PC-9 (cell line): Measurements from ENCODE around the gene PMM2. TPM values are rescaled to one million over a fixed set of nuclear protein-coding genes. Genes with fewer than 3 reads are reported as not detected.

Experiments used
- BruUV-seq: library from RNA; stranded (reverse); fragments of 400-500 nt; replicated peaks from 2 replicates; lab custom pipeline; 2021; lab: Mats Ljungman, UMichigan
- CTCF ChIA-PET: fragments of 300-600 bp; sonication (Branson Sonifier 250); formaldehyde crosslinking; loops from one replicate; lab custom pipeline; 2022; ENCODE audit warnings: antibody characterized with exemption; lab: Charles Lee
- POLR2A ChIA-PET: fragments of 300-600 bp; sonication (Branson Sonifier 250); formaldehyde crosslinking; loops from one replicate; lab custom pipeline; 2022; ENCODE audit warnings: antibody characterized with exemption; ENCODE audit not compliant: unreplicated experiment; lab: Charles Lee
- DNase-seq, 2 experiments: peaks; one replicate each; pipeline versions ENCODE4 v3.0.0 to v3.0.0-alpha.2; 2015 to 2022; ENCODE audit warnings: mixed read lengths in 1 of 2
- H2AFZ ChIP-seq: fragments of 200-600 bp; sonication (generic); 2 replicates; pipeline ENCODE4 v1.8.1; 2017; ENCODE audit warnings: antibody characterized with exemption
- H3F3A ChIP-seq: fragments of 200-600 bp; sonication (generic); 2 replicates; pipeline ENCODE4 v1.8.1; 2017; ENCODE audit warnings: antibody characterized with exemption, mild to moderate bottlenecking, low read depth; ENCODE audit not compliant: insufficient read depth
- H3K27ac ChIP-seq: fragments of 200-600 bp; sonication (generic); 2 replicates; pipeline ENCODE4 v1.6.1; 2016; ENCODE audit warnings: mixed run types
- H3K27me3 ChIP-seq: fragments of 200-600 bp; sonication (generic); 2 replicates; pipeline ENCODE4 v1.6.1; 2016; ENCODE audit warnings: low read depth, mixed run types; ENCODE audit not compliant: insufficient read depth
- H3K36me3 ChIP-seq: fragments of 200-600 bp; sonication (generic); 2 replicates; pipeline ENCODE4 v1.6.1; 2016; ENCODE audit warnings: low read depth, mixed run types
- H3K4me1 ChIP-seq: fragments of 200-600 bp; sonication (generic); replicated peaks from 2 replicates; pipeline ENCODE4 v1.6.1; 2016; ENCODE audit warnings: mixed run types; ENCODE audit not compliant: insufficient read depth
- H3K4me2 ChIP-seq: fragments of 200-600 bp; sonication (generic); 2 replicates; pipeline ENCODE4 v1.6.1; 2017; ENCODE audit warnings: mixed run types
- H3K4me3 ChIP-seq: fragments of 200-600 bp; sonication (generic); 2 replicates; pipeline ENCODE4 v1.6.1; 2016; ENCODE audit warnings: mixed run types
- H3K79me2 ChIP-seq: fragments of 200-600 bp; sonication (generic); 2 replicates; pipeline ENCODE4 v1.6.1; 2017; ENCODE audit warnings: low read depth, mixed run types
- H3K9me2 ChIP-seq: fragments of 200-600 bp; sonication (generic); 2 replicates; pipeline ENCODE4 v1.8.1; 2017; ENCODE audit warnings: mild to moderate bottlenecking; ENCODE audit not compliant: insufficient read depth
- H3K9me3 ChIP-seq: fragments of 200-600 bp; sonication (generic); 2 replicates; pipeline ENCODE4 v1.8.1; 2016; ENCODE audit warnings: low read depth; ENCODE audit not compliant: insufficient read depth
- H4K20me1 ChIP-seq: fragments of 200-600 bp; sonication (generic); 2 replicates; pipeline ENCODE4 v1.8.1; 2017; ENCODE audit not compliant: insufficient read depth
- CTCF ChIP-seq: fragments of 200-600 bp; sonication (generic); conservative IDR thresholded peaks from 2 replicates; pipeline ENCODE4 v1.6.1; 2017; ENCODE audit warnings: mixed run types, antibody characterized with exemption, mild to moderate bottlenecking, moderate library complexity
- EZH2 ChIP-seq: fragments of 200-600 bp; sonication (generic); IDR thresholded peaks from 2 replicates; pipeline ENCODE4 v1.8.0; 2017; ENCODE audit warnings: antibody characterized with exemption, low read depth
- intact Hi-C: fragments of 100-400 bp; cut with micrococcal nuclease; formaldehyde crosslinking; loops from one replicate; pipeline ENCODE4 v1.10.0; 2022; ENCODE audit not compliant: unreplicated experiment
- total RNA-seq: library from RNA; stranded (reverse); gene quantifications from 2 replicates; pipeline ENCODE4 v1.2.3, GENCODE V29; 2021

PMM2 gene
- total RNA-seq, 1 experiment from 2014 or later, result 54.4 TPM

DNA sequence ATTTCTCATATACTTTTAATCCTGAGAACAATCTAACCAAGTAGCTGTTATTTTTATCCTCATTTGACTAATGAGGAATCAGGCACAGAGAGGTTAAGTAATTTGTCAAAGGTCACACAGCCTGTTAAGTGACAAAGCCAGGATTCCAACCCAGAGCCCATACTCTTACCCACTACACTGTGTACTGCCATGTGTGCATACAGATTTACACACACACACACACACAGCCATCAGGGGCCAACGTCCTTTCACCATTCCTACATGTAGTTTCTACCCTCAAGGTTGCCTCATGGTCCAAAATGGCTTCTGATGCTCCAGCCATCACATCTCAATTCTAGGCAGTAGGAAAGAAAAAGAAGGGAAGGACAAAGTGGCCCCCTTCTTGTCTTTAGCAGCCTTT, 22.3 kb upstream of the PMM2 start:
- H3K9me2 ChIP-seq, result no peaks in the 10 kb centered on the region
- TF ChIP-seq EZH2, result no peak
- TF ChIP-seq CTCF, result no peak
- ChIA-PET POLR2A (interaction anchor here (0.5 kb wide), 1 partner anchor 94 kb away, joined by 3 read pairs; the partner anchor contains the start of gene CARHSP1), CTCF (no interaction called here)
- intact Hi-C loops, result no loop called here
- H4K20me1 ChIP-seq, result no peaks in the 10 kb centered on the region
- peaks cover 9% of the 10 kb centered on the region for H3K4me1 ChIP-seq
- DNase-seq, result no peak
- no peak overlapping the region for H3K4me3 ChIP-seq
- no peak overlapping the region for H3K4me2 ChIP-seq
- H3K27me3 ChIP-seq, result no peaks in the 10 kb centered on the region
- H3K79me2 ChIP-seq, result no peaks in the 10 kb centered on the region
- no peak overlapping the region for H2AFZ ChIP-seq
- no peak overlapping the region for H3K27ac ChIP-seq
- no peaks in the 10 kb centered on the region for H3K9me3 ChIP-seq
- no TSS peak for BruUV-seq
- no peaks in the 10 kb centered on the region for H3K36me3 ChIP-seq
- H3F3A ChIP-seq, result peaks cover 9% of the 10 kb centered on the region

DNA sequence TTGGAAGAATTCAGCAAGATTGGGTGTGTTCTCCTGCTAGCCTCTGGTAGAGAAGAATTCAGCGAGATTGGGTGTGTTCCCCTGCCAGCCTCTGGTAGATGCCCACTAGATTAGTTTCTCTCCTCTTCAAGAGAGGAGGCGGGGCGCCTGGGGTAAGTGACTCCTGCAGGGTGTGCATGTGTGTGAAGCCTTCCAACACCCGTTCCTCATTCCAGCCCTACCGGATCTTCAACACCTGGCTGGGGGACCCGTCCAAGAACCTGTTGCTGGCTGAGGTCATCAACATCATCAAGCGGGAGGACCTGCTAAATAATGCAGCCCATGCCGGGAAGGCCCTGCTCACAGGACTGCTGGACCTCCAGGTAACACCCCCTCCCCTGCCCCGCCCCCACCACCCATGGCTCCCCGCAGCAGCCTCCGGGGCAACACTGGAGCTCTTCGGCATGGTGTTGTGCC, 21.5 kb upstream of the PMM2 start:
- H3K9me3 ChIP-seq, result no peaks in the 10 kb centered on the region
- no peaks in the 10 kb centered on the region for H3K36me3 ChIP-seq
- H3K4me2 ChIP-seq, result peak overlapping the region; percentile 26; the same call in 1 of the 2 replicates
- TF ChIP-seq EZH2, result no peak
- no peak for TF ChIP-seq CTCF
- H2AFZ ChIP-seq, result no peak overlapping the region
- H3K27ac ChIP-seq, result no peak overlapping the region
- CTCF ChIA-PET, result interaction anchor here (0.6 kb wide), 1 partner anchor 21 kb away, joined by 5 read pairs; no protein-coding TSS in a partner anchor
- no peak overlapping the region for H3K4me3 ChIP-seq
- H3K79me2 ChIP-seq, result no peaks in the 10 kb centered on the region
- intact Hi-C loops, result loop anchor here (1.0 kb wide), 2 partner anchors 21 to 98 kb away; partner anchors contain the start of genes PMM2 and TMEM186
- peak; percentile 91 to 96 for DNase-seq
- POLR2A ChIA-PET, result no interaction called here
- no peaks in the 10 kb centered on the region for H3K9me2 ChIP-seq
- peaks cover 9% of the 10 kb centered on the region for H3F3A ChIP-seq
- H4K20me1 ChIP-seq, result no peaks in the 10 kb centered on the region
- BruUV-seq, result no TSS peak
- peaks cover 9% of the 10 kb centered on the region for H3K4me1 ChIP-seq
- no peaks in the 10 kb centered on the region for H3K27me3 ChIP-seq

DNA sequence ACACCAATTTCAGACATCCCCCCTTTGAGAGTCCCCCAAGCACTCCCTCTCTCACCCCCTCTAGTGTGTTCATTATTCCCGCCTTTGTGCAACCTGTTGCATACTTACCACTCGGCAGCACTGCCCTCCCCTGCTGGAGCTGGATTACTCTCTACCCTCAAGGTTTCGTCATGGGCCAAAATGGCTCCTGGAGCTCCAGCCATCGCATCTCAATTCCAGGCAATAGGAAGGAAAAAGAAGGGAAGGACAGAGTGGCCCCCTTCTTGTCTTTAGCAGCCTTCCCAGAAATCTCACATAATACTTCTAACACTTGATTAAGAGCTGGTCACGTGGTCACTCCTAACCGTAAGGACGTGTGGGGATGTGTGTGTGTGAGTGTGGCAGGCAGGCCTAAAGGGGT, 20.4 kb upstream of the PMM2 start:
- no peaks in the 10 kb centered on the region for H3K36me3 ChIP-seq
- no peaks in the 10 kb centered on the region for H3K27me3 ChIP-seq
- no peak overlapping the region for H3K27ac ChIP-seq
- no peaks in the 10 kb centered on the region for H4K20me1 ChIP-seq
- POLR2A ChIA-PET, result interaction anchor here (0.6 kb wide), 1 partner anchor 232 kb away, joined by 6 read pairs; no protein-coding TSS in a partner anchor
- TF ChIP-seq CTCF (no peak), EZH2 (no peak)
- intact Hi-C loops, result no loop called here
- peaks cover 9% of the 10 kb centered on the region for H3K4me1 ChIP-seq
- no peak overlapping the region for H3K4me3 ChIP-seq
- H2AFZ ChIP-seq, result no peak overlapping the region
- BruUV-seq, result no TSS peak
- CTCF ChIA-PET, result no interaction called here
- no peaks in the 10 kb centered on the region for H3K79me2 ChIP-seq
- no peaks in the 10 kb centered on the region for H3K9me2 ChIP-seq
- H3K9me3 ChIP-seq, result no peaks in the 10 kb centered on the region
- no peak for DNase-seq
- peaks cover 9% of the 10 kb centered on the region for H3F3A ChIP-seq
- H3K4me2 ChIP-seq, result no peak overlapping the region
